Adrenal gland (tissue), 5 donors: ENCODE results near the gene NXPE4.

Experiments
- CTCF ChIP-seq, 6 experiments: fragments of 450-650 bp in 4 of 6; fragments of 200-600 bp in 2 of 6; sonication (generic) in 1 of 6; IDR thresholded peaks; 1 replicate in 5 of 6; 2 replicates in 1 of 6; pipeline versions ENCODE4 v1.5.1 to v1.8.0; 2016 to 2021; ENCODE audit warnings: antibody characterized with exemption in 6 of 6, mild to moderate bottlenecking in 2 of 6, moderate library complexity in 1 of 6
- POLR2A ChIP-seq, 2 donors: fragments of 450-650 bp; IDR thresholded peaks; one replicate each; pipeline ENCODE4 v1.6.1; 2017; ENCODE audit warnings: antibody characterized with exemption in 2 of 2, mild to moderate bottlenecking in 2 of 2, moderate library complexity in 1 of 2
- donor health status: DM: no; HTN: no; CAD: no.

GRCh38 chr11:114553642-114554041 is 41.9 kb downstream of the NXPE4 start:
- TF ChIP-seq POLR2A (IDR thresholded peaks at IDR 0.05): no peak
- TF ChIP-seq CTCF (IDR thresholded peaks at IDR 0.05): no peak
